GM12872 (cell line): ENCODE results near the gene FZR1.

ENCODE experiments used
- CTCF ChIP-seq: IDR thresholded peaks from 3 replicates; pipeline ENCODE4 v1.5.1; 2011; ENCODE audit warnings: low read depth, mild to moderate bottlenecking, low read length, moderate library complexity; ENCODE audit not compliant: insufficient read depth

Gene FZR1

GRCh38 chr19:3538965-3539755 is 33.0 kb downstream of the FZR1 start, which contains the start of gene TEKTIP1:
TEKTIP1 (plus strand) TSS chr19:3539174; CDS start chr19:3539178, 4 bp downstream.
- no peak for TF ChIP-seq CTCF

GRCh38 chr19:3539756-3540118 is 33.6 kb downstream of the FZR1 start:
- TF ChIP-seq CTCF = no peak

- TF ChIP-seq CTCF = no peak
Measured at GRCh38 chr19:3543150-3544057, 37.3 kb downstream of the FZR1 start.

- TF ChIP-seq CTCF = no peak
Measured at GRCh38 chr19:3544058-3544376, 37.9 kb downstream of the FZR1 start.

- peak; percentile 97 for TF ChIP-seq CTCF
Measured at GRCh38 chr19:3544742-3545668, 38.9 kb downstream of the FZR1 start.

GRCh38 chr19:3545669-3546034 is 39.5 kb downstream of the FZR1 start:
- no peak for TF ChIP-seq CTCF

GRCh38 chr19:3546119-3546518 is 40.0 kb downstream of the FZR1 start:
- TF ChIP-seq CTCF = no peak
